Uterus (tissue), 2 donors: ENCODE measurements around the gene ACBD6.

Experiments used
- POLR2A ChIP-seq, 2 donors: fragments of 450-650 bp; IDR thresholded peaks; one replicate each; pipeline ENCODE4 v1.6.1; 2016; ENCODE audit warnings: antibody characterized with exemption in 2 of 2, mild to moderate bottlenecking in 1 of 2, moderate library complexity in 1 of 2
- TF ChIP-seq, protein P1 (sequence below), 4 experiments: fragments of 200-600 bp in 2 of 4; fragments of 450-650 bp in 2 of 4; sonication (generic) in 2 of 4; IDR thresholded peaks; one replicate each; pipeline ENCODE4 v1.5.1; 2016 to 2019; ENCODE audit warnings: antibody characterized with exemption in 4 of 4, mild to moderate bottlenecking in 2 of 4, moderate library complexity in 1 of 4

DNA sequence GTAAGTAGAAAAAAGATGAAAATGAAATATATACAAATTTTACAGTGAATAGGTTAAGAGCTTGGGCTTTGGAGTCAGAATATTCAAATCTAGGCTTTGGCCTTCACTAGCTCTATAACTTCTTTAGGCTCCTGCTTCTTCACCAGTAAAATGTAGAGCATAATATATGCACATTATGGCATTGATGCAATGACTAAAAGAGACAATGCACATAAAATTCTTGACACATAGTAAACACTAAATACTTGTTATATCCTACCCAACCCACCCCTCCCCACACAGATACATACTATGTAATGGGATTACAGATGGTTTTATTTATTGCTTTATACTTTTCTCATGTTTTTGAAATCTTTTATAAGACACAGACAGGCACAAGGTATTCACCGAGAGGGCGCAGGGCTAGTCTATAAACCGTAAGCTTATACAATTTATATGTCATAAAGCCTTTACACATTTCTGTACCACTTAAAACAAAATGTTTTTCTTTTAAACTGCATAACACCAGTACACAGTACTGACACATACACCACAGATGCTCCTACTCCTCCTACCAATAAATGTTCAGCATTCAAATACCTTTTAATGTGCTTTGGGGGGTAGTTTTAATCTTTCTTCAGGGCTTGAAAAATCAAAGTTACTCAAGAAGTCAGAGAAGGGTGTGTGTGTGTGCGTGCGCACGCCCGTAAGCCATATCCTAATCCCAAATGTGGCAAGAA, 109.8 kb downstream of the ACBD6 start:
- TF ChIP-seq POLR2A (IDR thresholded peaks at IDR 0.05), result no peak
- TF ChIP-seq, protein P1, sequence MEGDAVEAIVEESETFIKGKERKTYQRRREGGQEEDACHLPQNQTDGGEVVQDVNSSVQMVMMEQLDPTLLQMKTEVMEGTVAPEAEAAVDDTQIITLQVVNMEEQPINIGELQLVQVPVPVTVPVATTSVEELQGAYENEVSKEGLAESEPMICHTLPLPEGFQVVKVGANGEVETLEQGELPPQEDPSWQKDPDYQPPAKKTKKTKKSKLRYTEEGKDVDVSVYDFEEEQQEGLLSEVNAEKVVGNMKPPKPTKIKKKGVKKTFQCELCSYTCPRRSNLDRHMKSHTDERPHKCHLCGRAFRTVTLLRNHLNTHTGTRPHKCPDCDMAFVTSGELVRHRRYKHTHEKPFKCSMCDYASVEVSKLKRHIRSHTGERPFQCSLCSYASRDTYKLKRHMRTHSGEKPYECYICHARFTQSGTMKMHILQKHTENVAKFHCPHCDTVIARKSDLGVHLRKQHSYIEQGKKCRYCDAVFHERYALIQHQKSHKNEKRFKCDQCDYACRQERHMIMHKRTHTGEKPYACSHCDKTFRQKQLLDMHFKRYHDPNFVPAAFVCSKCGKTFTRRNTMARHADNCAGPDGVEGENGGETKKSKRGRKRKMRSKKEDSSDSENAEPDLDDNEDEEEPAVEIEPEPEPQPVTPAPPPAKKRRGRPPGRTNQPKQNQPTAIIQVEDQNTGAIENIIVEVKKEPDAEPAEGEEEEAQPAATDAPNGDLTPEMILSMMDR (IDR thresholded peaks at IDR 0.05), result no peak
